Stimulated activated naive B cell treated with anti-CD40 and anti-IgM and Interleukin-4, amounts not matched to agents 10 μg/mL and 1 μg/mL and 100 μg/mL, for 72 hours (primary cell): ENCODE measurements around the gene FNDC7.
A peak's percentile ranks its signal among the peaks of the same experiment; 100 is the strongest.

Source experiments
- ATAC-seq, 2 donors: fragments of 150-1000 bp; cut with Tn5 transposase; replicated peaks; 2 replicates each; pipeline ENCODE4 v1.10.0; 2021; ENCODE audit warnings: moderate library complexity in 1 of 2
- DNase-seq: peaks from one replicate; pipeline ENCODE4 v3.0.0; 2021
- H3K27ac Mint-ChIP-seq: one replicate; pipeline ENCODE4 v1.8.0; 2022; ENCODE audit warnings: mild to moderate bottlenecking, mixed read lengths
- H3K27me3 Mint-ChIP-seq, 2 donors: one replicate each; pipeline ENCODE4 v1.8.0; 2022; ENCODE audit warnings: mixed read lengths in 2 of 2
- H3K36me3 Mint-ChIP-seq, 2 donors: one replicate each; pipeline ENCODE4 v1.8.0; 2022; ENCODE audit warnings: mixed read lengths in 2 of 2, mild to moderate bottlenecking in 1 of 2
- H3K4me1 Mint-ChIP-seq, 2 donors: one replicate each; pipeline ENCODE4 v1.8.0; 2022; ENCODE audit warnings: mixed read lengths in 2 of 2, mild to moderate bottlenecking in 1 of 2
- H3K4me3 Mint-ChIP-seq, 2 donors: one replicate each; pipeline ENCODE4 v1.8.0; 2022; ENCODE audit warnings: mild to moderate bottlenecking in 2 of 2, mixed read lengths in 2 of 2, moderate library complexity in 1 of 2
- H3K9me3 Mint-ChIP-seq, 2 donors: one replicate each; pipeline ENCODE4 v1.8.0; 2022; ENCODE audit warnings: mixed read lengths in 2 of 2, mild to moderate bottlenecking in 1 of 2

Gene FNDC7

DNA sequence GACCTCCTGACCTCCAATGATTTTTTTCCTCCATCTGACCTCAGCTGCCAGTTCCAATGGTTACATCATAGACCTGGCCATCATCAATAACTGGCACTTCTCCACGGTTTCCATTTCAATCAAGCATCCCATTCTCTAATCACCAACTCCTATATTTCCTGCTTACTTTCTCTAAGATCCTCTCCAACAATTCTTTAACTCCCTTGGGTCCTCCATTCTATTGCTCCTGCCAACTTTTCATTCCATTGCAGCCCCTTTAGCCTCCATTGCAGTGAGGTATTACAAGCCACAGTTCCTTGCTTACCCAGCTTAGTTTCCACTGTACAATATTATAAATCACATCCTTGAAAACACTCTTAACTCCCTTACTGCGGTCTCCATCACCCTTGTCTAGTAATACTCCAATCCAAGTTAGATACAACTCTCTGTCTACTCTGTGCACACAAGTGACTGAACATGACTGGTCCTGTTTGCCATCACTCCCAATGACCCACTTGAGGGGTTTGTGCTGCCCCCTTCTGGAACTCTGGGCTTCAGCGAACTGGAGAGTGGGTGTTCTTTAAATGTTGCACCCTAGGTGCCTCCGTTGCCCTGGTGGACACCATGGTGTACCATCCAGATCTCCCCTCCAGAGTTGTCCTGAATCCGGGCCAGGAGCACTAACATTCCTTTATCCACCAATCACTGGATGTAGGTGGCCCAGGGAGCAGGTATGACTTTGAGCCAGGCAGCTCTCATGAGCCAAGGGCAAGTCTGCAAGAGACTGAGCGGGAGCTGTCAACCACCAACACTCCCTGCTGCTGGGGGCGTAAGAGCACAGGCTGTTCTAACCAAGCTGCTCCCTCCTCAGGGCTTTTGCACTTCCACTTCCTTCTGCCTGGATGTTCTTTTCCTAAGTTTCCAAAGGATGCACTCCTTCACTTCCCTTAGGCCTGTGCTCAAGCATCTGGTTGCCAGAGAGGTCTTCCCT is 3.7 kb upstream of the FNDC7 start:
- Mint-ChIP-seq H3K36me3 (no peaks in the 10 kb centered on the region), H3K9me3 (no peaks in the 10 kb centered on the region), H3K27ac (no peak overlapping the region), H3K4me3 (no peak overlapping the region), H3K27me3 (peaks cover 0 to 8% of the 10 kb centered on the region in 2 donors), H3K4me1 (no peaks in the 10 kb centered on the region)
- ATAC-seq (peak; percentile 61 to 64), DNase-seq (no peak)

DNA sequence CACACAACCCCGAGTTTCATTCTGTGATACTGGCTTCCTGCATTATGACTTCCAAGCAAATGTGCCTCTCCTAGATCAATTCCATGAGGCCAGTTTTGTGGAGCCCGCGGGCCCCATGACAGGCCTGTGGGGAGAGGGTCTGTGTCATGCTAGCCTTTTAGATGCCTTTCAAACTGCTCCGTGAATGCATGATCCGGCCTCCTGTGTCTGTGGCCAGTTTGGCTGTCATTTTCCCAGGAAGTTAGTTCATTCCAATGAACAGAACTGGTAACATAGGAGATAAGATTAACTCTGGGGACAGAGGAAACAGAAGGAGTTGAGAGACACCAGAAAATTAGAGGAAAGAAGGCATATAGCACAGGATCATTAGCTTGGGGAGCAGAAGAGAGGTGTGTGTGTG is 3.2 kb downstream of the FNDC7 start:
- H3K9me3 Mint-ChIP-seq, result no peaks in the 10 kb centered on the region
- no peaks in the 10 kb centered on the region for H3K36me3 Mint-ChIP-seq
- ATAC-seq (no peak), DNase-seq (no peak)
- no peak overlapping the region for H3K27ac Mint-ChIP-seq
- H3K27me3 Mint-ChIP-seq, result peaks cover 6 to 18% of the 10 kb centered on the region in 2 donors
- peaks cover 3 to 8% of the 10 kb centered on the region in 2 donors for H3K4me1 Mint-ChIP-seq
- no peak overlapping the region for H3K4me3 Mint-ChIP-seq

DNA sequence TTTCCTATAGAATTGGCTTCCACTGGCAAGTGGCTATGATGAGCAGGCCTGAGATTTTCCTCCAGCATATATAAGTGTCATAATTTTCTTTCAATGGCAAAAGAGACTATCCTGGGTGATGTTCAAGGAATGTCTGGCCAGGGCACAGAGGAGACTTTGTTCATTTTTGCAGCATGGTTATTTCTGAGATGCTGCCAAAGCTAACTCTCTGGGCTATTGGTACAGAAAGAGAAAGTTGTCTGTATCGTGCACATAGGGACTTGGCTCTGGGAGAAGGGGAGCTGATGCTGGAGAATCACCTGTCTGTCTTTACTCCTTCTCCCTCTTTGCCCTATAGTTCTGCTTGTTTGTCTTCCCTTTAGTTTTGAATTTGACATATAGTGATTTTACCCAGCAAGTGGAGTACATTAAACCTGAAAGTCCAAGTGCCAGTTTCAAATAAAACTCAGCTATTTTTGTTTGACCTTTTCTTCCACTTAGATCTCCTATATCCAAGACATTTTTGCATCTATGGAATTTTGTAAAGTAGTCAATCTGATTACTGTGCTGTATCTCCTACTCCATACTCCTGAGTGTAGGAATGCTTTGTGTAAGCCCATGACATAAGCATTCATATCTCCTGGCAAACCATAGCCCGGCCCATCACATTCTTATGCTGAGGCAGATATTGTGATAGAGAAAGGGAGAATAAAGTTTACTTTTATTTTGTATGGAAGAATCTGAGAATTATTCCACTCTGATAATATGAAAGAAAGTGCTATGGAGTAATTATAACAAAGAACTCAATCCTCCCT is 3.9 kb downstream of the FNDC7 start:
- DNase-seq, result no peak
- no peak overlapping the region for H3K4me3 Mint-ChIP-seq

DNA sequence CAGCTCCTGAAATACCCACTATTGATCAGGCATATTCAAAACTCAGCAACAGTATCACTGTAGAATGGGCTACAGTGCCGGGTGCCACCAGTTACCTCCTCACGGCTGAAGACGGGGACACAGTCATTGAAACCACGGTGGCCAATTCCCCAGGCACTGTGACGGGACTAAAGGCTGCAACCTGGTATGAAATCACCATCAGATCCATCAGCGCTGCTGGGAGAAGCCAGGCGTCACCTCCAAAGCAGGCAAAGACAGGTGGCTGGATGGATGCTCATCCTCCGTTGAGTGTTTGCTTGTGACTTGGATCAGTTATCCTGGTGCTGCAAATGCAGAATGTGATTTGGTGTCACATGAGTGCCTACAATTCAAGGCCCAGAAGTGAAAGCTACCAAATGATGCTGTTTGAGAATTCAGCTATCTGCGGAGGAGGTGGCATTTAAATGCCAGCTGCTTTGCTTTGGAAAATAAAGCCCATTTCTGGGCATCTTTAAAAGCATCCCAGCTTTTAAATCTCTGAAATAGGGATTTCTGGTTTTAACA is 5.1 kb downstream of the FNDC7 start:
- ATAC-seq, result no peak
- DNase-seq, result no peak
- Mint-ChIP-seq H3K27ac (no peak overlapping the region), H3K27me3 (peaks cover 6 to 15% of the 10 kb centered on the region in 2 donors), H3K4me1 (peaks cover 3 to 8% of the 10 kb centered on the region in 2 donors), H3K36me3 (no peaks in the 10 kb centered on the region), H3K9me3 (no peaks in the 10 kb centered on the region), H3K4me3 (no peak overlapping the region)

More for the DNA sequence above, 3.9 kb downstream of the FNDC7 start:
- Mint-ChIP-seq H3K9me3 (no peaks in the 10 kb centered on the region), H3K36me3 (no peaks in the 10 kb centered on the region), H3K27ac (no peak overlapping the region), H3K27me3 (peaks cover 6 to 18% of the 10 kb centered on the region in 2 donors), H3K4me1 (peaks cover 3 to 8% of the 10 kb centered on the region in 2 donors)
- no peak for ATAC-seq

DNA sequence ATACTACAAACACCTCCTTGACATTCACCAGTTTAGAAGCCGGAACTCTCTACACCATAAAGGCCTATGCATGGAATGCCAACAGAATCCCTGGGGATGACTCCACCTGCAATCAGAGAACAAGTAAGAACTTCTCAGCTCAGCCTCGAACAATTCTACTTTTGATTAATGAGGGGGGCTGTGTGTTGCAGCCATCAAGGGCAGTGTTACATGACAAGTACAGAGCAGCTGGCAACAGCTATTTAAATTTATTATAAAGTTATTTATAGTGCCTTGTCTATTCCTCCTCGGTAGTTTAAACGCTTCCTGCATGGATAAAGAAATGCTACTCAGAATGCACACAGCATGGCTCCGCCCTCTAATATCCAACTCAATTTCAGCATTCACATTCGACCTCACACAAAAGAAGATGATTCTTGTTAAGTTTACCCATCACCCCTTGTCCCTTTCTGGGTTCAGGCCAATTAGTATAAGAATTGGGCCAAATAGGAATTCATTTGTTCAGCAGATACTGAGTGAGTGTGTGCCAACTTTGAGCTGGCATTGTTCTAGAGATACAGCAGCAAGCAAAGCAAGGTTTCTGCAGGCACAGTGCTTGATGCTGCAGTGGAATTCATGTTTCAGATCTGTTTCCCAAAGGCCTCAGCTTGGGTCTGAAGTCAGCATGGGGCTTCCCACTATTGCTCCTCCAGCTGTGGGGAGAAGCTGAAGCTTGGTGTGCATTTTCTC is 6.4 kb downstream of the FNDC7 start:
- ATAC-seq (no peak), DNase-seq (no peak)
- Mint-ChIP-seq H3K9me3 (no peaks in the 10 kb centered on the region), H3K36me3 (no peaks in the 10 kb centered on the region), H3K4me1 (peaks cover 3 to 8% of the 10 kb centered on the region in 2 donors), H3K27ac (no peak overlapping the region), H3K27me3 (peaks cover 6 to 10% of the 10 kb centered on the region in 2 donors), H3K4me3 (no peak overlapping the region)

DNA sequence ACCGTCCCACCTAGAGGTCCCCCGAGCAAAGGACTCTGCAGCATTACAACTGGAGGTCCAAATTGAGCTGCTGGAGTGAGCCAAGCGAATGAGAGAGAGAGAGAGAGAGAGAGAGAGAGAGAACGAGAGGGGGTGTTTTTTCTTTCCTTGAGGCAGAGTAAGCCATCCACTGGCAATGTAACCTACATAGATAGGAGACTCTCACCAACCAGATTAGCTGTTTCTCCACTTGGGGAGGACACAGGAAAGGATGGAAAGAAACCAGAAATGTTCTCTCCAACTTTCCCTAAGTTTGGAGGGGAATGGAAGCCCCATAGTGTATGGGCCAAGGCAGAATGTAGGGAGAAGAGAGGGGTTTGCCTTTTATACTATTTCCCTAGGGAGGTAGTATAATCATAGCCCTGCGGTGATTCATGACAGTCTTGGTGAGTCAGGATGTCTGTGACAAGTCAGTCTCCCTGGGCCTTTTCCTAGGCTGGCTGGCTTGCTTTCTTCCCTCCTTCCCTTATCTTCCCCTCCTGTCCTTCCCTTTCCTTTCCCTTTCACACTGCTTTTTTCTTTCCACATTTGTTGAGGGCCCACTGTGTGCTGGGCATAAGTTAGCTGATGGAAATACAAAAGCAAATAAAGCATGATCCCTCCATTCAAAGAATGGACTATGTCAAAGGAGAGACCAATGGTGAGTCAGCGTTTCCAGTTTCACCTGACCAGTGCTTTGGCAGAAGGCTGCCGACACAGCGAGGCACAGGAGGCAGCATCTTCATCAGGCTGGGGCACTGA is 7.1 kb downstream of the FNDC7 start:
- Mint-ChIP-seq H3K4me3 (no peak overlapping the region), H3K27me3 (peaks cover 6 to 10% of the 10 kb centered on the region in 2 donors), H3K4me1 (peaks cover 3 to 8% of the 10 kb centered on the region in 2 donors), H3K9me3 (no peaks in the 10 kb centered on the region), H3K27ac (no peak overlapping the region), H3K36me3 (no peaks in the 10 kb centered on the region)
- ATAC-seq (peak; percentile 46 to 69), DNase-seq (no peak)

DNA sequence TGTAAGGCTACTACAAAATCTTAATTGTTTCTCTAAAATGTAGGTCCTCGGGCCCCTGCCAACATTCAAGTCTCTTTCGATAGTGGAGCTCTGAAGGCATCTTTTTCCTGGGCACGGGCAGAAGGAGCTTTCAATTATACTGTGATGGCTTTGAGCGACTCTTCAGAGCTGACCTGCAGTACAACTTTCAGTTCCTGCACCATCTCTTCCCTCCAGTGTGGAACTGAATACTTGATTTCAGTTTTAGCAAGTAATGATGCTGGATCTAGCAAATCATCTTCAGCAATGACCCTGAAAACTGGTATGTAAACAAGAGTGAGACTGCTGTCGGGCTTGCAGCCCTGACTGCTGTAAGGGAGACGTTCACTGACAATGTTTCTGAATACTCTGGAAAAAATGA is 9.6 kb downstream of the FNDC7 start:
- ATAC-seq (no peak), DNase-seq (no peak)
- peaks cover 3 to 8% of the 10 kb centered on the region in 2 donors for H3K4me1 Mint-ChIP-seq
- peaks cover 0 to 2% of the 10 kb centered on the region in 2 donors for H3K27me3 Mint-ChIP-seq
- H3K36me3 Mint-ChIP-seq, result no peaks in the 10 kb centered on the region
- no peak overlapping the region for H3K4me3 Mint-ChIP-seq
- H3K9me3 Mint-ChIP-seq, result no peaks in the 10 kb centered on the region
- no peak overlapping the region for H3K27ac Mint-ChIP-seq

DNA sequence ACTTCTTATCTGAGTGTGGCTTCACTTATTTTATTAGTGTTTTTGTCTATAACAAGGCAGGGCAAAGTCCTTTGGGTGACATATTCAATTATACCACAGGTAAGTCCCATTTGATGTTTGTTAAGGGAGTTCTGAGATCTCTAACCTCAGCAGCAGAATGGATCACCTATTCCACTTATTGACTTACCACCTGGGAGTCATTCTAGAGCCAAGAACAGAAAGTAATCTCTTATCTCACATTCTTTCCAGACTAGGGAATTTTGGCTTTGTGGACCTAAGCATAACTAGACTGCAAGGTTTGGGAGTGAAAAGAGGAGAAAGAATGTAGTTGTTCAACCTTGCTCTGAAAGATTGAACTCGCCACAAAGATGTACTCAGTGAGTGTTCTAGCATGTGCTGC is 13.2 kb downstream of the FNDC7 start:
- no peaks in the 10 kb centered on the region for H3K9me3 Mint-ChIP-seq
- H3K27ac Mint-ChIP-seq, result no peak overlapping the region
- H3K4me3 Mint-ChIP-seq, result no peak overlapping the region
- H3K36me3 Mint-ChIP-seq, result no peaks in the 10 kb centered on the region
- ATAC-seq (no peak), DNase-seq (no peak)
- no peaks in the 10 kb centered on the region for H3K4me1 Mint-ChIP-seq
- peaks cover 11 to 18% of the 10 kb centered on the region in 2 donors for H3K27me3 Mint-ChIP-seq

DNA sequence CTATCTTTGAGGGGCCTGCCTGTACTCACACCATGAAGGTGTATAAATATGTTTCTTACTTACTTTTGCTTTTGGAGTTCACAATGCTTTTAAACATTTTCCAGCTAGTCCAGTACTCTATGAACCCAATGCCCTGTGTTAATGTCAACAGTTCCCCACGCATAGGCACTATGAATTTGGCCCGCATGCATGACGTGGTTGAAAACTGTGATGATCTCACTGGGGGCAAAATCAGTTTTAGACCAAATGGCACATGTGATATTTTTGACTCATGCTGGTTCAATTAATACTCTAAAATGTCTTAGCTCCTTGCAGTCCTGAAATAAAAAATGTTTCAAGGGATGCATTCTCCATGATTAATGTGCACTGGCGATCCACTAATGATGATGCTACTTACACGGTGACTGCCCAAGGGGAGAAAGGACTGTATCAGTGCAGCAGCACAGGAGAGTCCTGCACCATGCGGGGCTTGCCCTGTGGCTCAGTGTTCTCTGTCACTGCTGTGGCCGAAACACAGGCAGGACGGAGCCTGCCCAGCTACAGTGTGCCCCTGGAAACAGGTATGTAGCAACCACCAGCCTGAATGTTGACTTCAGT is 15.7 kb downstream of the FNDC7 start:
- ATAC-seq (no peak), DNase-seq (no peak)
- Mint-ChIP-seq H3K27ac (no peak overlapping the region), H3K36me3 (no peaks in the 10 kb centered on the region), H3K4me1 (no peaks in the 10 kb centered on the region), H3K9me3 (no peaks in the 10 kb centered on the region), H3K27me3 (peaks cover 11 to 18% of the 10 kb centered on the region in 2 donors), H3K4me3 (no peak overlapping the region)

DNA sequence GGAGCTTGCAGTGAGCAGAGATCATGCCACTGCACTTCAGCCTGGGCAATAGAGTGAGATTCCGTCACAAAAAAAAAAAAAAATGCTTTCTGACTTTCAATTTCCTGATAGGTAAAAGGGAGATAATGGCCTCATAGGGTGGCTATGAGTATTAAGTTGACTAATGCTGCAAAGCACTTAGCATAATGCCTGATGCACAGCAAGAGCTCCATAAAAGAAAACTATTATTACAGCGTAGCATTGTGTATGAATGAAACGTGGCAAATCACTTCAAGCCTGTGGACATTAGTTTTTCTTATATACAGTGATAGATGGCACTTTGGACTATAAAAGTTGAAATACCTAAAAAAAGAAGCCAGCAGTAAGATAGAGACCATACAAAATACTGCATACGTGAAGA is 16.8 kb downstream of the FNDC7 start:
- no peaks in the 10 kb centered on the region for H3K36me3 Mint-ChIP-seq
- no peak for DNase-seq
- peaks cover 11 to 18% of the 10 kb centered on the region in 2 donors for H3K27me3 Mint-ChIP-seq
- ATAC-seq, result no peak
- no peaks in the 10 kb centered on the region for H3K4me1 Mint-ChIP-seq
- no peak overlapping the region for H3K27ac Mint-ChIP-seq
- H3K9me3 Mint-ChIP-seq, result no peaks in the 10 kb centered on the region
- H3K4me3 Mint-ChIP-seq, result no peak overlapping the region

DNA sequence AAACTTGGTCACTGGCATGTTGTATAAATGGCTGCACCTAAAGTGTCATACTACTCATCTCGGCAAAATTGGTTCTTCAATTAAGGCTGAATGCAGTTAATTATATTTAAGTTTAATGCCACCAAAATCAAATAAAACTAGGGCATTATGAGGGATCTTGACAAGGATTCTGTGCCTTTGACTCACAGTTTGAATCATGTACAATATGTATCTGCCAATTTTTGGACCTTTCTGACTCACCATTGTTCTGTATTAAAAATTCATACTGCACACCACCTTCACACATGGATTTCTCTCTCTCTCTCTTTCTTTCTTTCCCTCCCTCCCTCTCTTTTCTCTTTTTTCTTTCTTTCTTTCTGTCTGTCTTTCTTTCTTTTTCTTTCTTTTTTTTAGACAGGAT is 19.7 kb downstream of the FNDC7 start:
- H3K36me3 Mint-ChIP-seq, result no peaks in the 10 kb centered on the region
- H3K4me1 Mint-ChIP-seq, result no peaks in the 10 kb centered on the region
- ATAC-seq, result no peak
- H3K27me3 Mint-ChIP-seq, result peaks cover 24 to 27% of the 10 kb centered on the region in 2 donors
- no peak overlapping the region for H3K27ac Mint-ChIP-seq
- H3K9me3 Mint-ChIP-seq, result no peaks in the 10 kb centered on the region
- H3K4me3 Mint-ChIP-seq, result no peak overlapping the region
- no peak for DNase-seq

DNA sequence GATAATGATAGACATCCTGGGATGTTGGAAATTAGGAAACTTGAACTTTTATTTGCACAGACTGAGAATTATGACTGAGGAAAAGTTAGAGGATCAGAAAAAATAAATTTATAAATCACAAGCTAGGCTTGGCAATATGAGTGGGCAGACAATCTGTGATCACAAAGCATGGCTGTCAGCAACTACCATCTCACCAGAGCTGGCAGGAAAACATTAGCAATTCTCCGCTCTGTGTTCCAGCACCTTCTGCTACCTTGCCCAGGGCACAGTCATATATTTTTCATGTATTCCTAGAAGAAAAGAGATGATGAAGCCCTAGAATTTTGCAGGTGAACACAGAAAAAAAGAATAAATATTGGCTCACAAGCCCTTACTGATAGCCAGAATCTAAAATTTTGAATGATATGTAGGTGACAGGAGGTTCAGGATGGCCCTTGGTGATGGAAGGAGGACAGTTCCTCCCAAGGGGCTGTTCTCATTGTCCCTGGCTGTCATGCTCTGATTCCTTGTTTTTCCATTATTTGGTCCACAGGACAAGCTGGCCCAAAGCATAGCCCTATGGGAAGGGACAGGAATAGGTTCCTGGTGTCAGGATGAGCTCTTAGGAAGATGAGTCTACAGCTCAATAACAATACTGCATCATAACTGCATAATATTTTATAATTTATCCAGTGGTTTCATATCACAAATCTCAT is 21.6 kb downstream of the FNDC7 start:
- Mint-ChIP-seq H3K36me3 (no peaks in the 10 kb centered on the region), H3K27me3 (peaks cover 13 to 20% of the 10 kb centered on the region in 2 donors), H3K4me1 (no peaks in the 10 kb centered on the region)

More for the DNA sequence above, 21.6 kb downstream of the FNDC7 start:
- no peak overlapping the region for H3K27ac Mint-ChIP-seq
- DNase-seq, result no peak
- no peak for ATAC-seq
- no peak overlapping the region for H3K4me3 Mint-ChIP-seq
- no peaks in the 10 kb centered on the region for H3K9me3 Mint-ChIP-seq
